Skeletal muscle satellite cell (primary cell): ENCODE data around the gene INHBE.
"Not testable (repeated sequence)": the region's sequence is repeated elsewhere in the genome, so short reads cannot be mapped to it uniquely, and the experiment has no call there.

Source experiments
- H3K27me3 ChIP-seq: 2 replicates; pipeline ENCODE4 v1.7.0; 2013; ENCODE audit warnings: low read length; ENCODE audit not compliant: control insufficient read depth, insufficient read depth
- H3K36me3 ChIP-seq: 2 replicates; pipeline ENCODE4 v1.7.0; 2013; ENCODE audit warnings: mild to moderate bottlenecking, control low read depth, low read length; ENCODE audit not compliant: insufficient read depth
- H3K4me1 ChIP-seq: 2 replicates; pipeline ENCODE4 v1.7.0; 2013; ENCODE audit warnings: low read length; ENCODE audit not compliant: control insufficient read depth, insufficient read depth
- H3K4me2 ChIP-seq: 2 replicates; pipeline ENCODE4 v1.7.0; 2013; ENCODE audit warnings: mild to moderate bottlenecking, low read length
- H3K4me3 ChIP-seq: 2 replicates; pipeline ENCODE4 v1.7.0; 2013; ENCODE audit warnings: low read length
- H3K9ac ChIP-seq: 2 replicates; pipeline ENCODE4 v1.7.0; 2013; ENCODE audit warnings: mild to moderate bottlenecking, low read depth, low read length, moderate library complexity
- H3K9me3 ChIP-seq: replicated peaks from 2 replicates; pipeline ENCODE4 v1.7.0; 2013; ENCODE audit warnings: mild to moderate bottlenecking, control low read depth, low read length

The INHBE gene

GRCh38 chr12:57483466-57483865 lies 28.4 kb downstream of the INHBE start:
- Histone ChIP-seq H3K9me3 (no peaks in the 10 kb centered on the region), H3K4me2 (peak overlapping the region; percentile 8), H3K9ac (no peak overlapping the region), H3K36me3 (no peaks in the 10 kb centered on the region), H3K4me1 (peaks cover 14% of the 10 kb centered on the region), H3K27me3 (peaks cover 21% of the 10 kb centered on the region), H3K4me3 (no peak overlapping the region)

GRCh38 chr12:57485695-57486094 lies 30.6 kb downstream of the INHBE start:
- H3K4me2 ChIP-seq, result no peak overlapping the region
- peaks cover 14% of the 10 kb centered on the region for H3K36me3 ChIP-seq
- H3K27me3 ChIP-seq, result peaks cover 11% of the 10 kb centered on the region
- peaks cover 20% of the 10 kb centered on the region for H3K4me1 ChIP-seq
- no peaks in the 10 kb centered on the region for H3K9me3 ChIP-seq
- H3K4me3 ChIP-seq, result no peak overlapping the region
- no peak overlapping the region for H3K9ac ChIP-seq

- H3K4me3 ChIP-seq, result peak overlapping the region; percentile 93
- no peaks in the 10 kb centered on the region for H3K27me3 ChIP-seq
- H3K4me2 ChIP-seq, result peak overlapping the region; percentile 75
- peaks cover 20% of the 10 kb centered on the region for H3K4me1 ChIP-seq
- H3K9me3 ChIP-seq, result no peaks in the 10 kb centered on the region
- peaks cover 26% of the 10 kb centered on the region for H3K36me3 ChIP-seq
- peak overlapping the region; percentile 38 for H3K9ac ChIP-seq
Measured at GRCh38 chr12:57487055-57487596, 32.0 kb downstream of the INHBE start.

GRCh38 chr12:57487597-57488401 lies 32.7 kb downstream of the INHBE start, which contains the start of gene MARS1:
Gene MARS1, plus strand, starts transcription at chr12:57488068. Its CDS starts 23 bp downstream, at chr12:57488091.
- H3K4me1 ChIP-seq, result peaks cover 20% of the 10 kb centered on the region
- peaks cover 31% of the 10 kb centered on the region for H3K36me3 ChIP-seq
- H3K4me2 ChIP-seq, result peak within 1 kb of the TSS; percentile 94
- H3K9ac ChIP-seq, result peak within 1 kb of the TSS; percentile 95
- peak within 1 kb of the TSS; percentile 93 for H3K4me3 ChIP-seq
- H3K9me3 ChIP-seq, result no peaks in the 10 kb centered on the region
- H3K27me3 ChIP-seq, result no peaks in the 10 kb centered on the region

- peak overlapping the region; percentile 95 for H3K9ac ChIP-seq
- no peaks in the 10 kb centered on the region for H3K27me3 ChIP-seq
- H3K36me3 ChIP-seq, result peaks cover 33% of the 10 kb centered on the region
- H3K4me2 ChIP-seq, result peak overlapping the region; percentile 94
- H3K4me1 ChIP-seq, result peaks cover 16% of the 10 kb centered on the region
- no peaks in the 10 kb centered on the region for H3K9me3 ChIP-seq
- H3K4me3 ChIP-seq, result peak overlapping the region; percentile 93
Measured at GRCh38 chr12:57488402-57489156, 33.5 kb downstream of the INHBE start.

- peak overlapping the region; percentile 95 for H3K9ac ChIP-seq
- peaks cover 16% of the 10 kb centered on the region for H3K4me1 ChIP-seq
- H3K27me3 ChIP-seq, result no peaks in the 10 kb centered on the region
- H3K9me3 ChIP-seq, result no peaks in the 10 kb centered on the region
- peak overlapping the region; percentile 94 for H3K4me2 ChIP-seq
- H3K36me3 ChIP-seq, result peaks cover 33% of the 10 kb centered on the region
- peak overlapping the region; percentile 93 for H3K4me3 ChIP-seq
Measured at GRCh38 chr12:57489157-57489641, 34.1 kb downstream of the INHBE start.

- Histone ChIP-seq H3K36me3 (peaks cover 33% of the 10 kb centered on the region), H3K27me3 (no peaks in the 10 kb centered on the region), H3K9ac (no peak overlapping the region), H3K4me3 (no peak overlapping the region), H3K4me2 (no peak overlapping the region), H3K4me1 (peaks cover 16% of the 10 kb centered on the region), H3K9me3 (no peaks in the 10 kb centered on the region)
Measured at GRCh38 chr12:57490126-57490525, 35.0 kb downstream of the INHBE start.

GRCh38 chr12:57491393-57492280 lies 36.5 kb downstream of the INHBE start:
- Histone ChIP-seq H3K4me2 (no peak overlapping the region), H3K36me3 (peaks cover 36% of the 10 kb centered on the region), H3K4me1 (peaks cover 16% of the 10 kb centered on the region), H3K4me3 (no peak overlapping the region), H3K9me3 (no peaks in the 10 kb centered on the region), H3K27me3 (no peaks in the 10 kb centered on the region), H3K9ac (no peak overlapping the region)

- H3K36me3 ChIP-seq, result peaks cover 51% of the 10 kb centered on the region
- H3K9me3 ChIP-seq, H3K9ac ChIP-seq, H3K27me3 ChIP-seq, H3K4me1 ChIP-seq, H3K4me2 ChIP-seq, H3K4me3 ChIP-seq: not testable (repeated sequence)
Measured at GRCh38 chr12:57495051-57495701, 40.1 kb downstream of the INHBE start.

GRCh38 chr12:57496822-57497221 lies 41.7 kb downstream of the INHBE start:
- Histone ChIP-seq H3K9me3 (no peaks in the 10 kb centered on the region), H3K4me2 (no peak overlapping the region), H3K4me3 (no peak overlapping the region), H3K9ac (no peak overlapping the region), H3K36me3 (peaks cover 51% of the 10 kb centered on the region), H3K27me3 (no peaks in the 10 kb centered on the region), H3K4me1 (no peaks in the 10 kb centered on the region)
